ENCODE results near the gene NXPH4.

DNA sequence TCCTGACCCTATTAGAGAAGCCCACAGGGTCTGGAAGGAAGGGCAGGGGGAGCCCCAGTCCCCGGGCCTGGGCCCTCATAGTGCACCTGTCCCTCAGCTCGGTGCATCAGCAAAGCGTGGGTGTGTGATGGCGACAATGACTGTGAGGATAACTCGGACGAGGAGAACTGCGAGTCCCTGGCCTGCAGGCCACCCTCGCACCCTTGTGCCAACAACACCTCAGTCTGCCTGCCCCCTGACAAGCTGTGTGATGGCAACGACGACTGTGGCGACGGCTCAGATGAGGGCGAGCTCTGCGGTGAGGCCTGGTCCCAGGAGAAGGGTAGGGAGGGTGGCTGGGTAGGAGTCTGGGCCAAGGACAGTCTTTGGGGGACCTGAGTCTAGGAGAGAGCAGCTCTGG, 42.9 kb upstream of the NXPH4 start:
- TF ChIP-seq CEBPB (IDR thresholded peaks at IDR 0.05) = no peak
- no peak for TF ChIP-seq ZBTB7A (IDR thresholded peaks at IDR 0.05; ENCODE audit: low read depth)
- TF ChIP-seq, protein P1, sequence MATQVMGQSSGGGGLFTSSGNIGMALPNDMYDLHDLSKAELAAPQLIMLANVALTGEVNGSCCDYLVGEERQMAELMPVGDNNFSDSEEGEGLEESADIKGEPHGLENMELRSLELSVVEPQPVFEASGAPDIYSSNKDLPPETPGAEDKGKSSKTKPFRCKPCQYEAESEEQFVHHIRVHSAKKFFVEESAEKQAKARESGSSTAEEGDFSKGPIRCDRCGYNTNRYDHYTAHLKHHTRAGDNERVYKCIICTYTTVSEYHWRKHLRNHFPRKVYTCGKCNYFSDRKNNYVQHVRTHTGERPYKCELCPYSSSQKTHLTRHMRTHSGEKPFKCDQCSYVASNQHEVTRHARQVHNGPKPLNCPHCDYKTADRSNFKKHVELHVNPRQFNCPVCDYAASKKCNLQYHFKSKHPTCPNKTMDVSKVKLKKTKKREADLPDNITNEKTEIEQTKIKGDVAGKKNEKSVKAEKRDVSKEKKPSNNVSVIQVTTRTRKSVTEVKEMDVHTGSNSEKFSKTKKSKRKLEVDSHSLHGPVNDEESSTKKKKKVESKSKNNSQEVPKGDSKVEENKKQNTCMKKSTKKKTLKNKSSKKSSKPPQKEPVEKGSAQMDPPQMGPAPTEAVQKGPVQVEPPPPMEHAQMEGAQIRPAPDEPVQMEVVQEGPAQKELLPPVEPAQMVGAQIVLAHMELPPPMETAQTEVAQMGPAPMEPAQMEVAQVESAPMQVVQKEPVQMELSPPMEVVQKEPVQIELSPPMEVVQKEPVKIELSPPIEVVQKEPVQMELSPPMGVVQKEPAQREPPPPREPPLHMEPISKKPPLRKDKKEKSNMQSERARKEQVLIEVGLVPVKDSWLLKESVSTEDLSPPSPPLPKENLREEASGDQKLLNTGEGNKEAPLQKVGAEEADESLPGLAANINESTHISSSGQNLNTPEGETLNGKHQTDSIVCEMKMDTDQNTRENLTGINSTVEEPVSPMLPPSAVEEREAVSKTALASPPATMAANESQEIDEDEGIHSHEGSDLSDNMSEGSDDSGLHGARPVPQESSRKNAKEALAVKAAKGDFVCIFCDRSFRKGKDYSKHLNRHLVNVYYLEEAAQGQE (IDR thresholded peaks at IDR 0.05; ENCODE audit: low read depth) = no peak
- no peak for TF ChIP-seq EP300 (IDR thresholded peaks at IDR 0.05; ENCODE audit: borderline replicate concordance)
- TF ChIP-seq, protein P2, sequence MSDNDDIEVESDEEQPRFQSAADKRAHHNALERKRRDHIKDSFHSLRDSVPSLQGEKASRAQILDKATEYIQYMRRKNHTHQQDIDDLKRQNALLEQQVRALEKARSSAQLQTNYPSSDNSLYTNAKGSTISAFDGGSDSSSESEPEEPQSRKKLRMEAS (IDR thresholded peaks at IDR 0.05) = no peak
- no peak for TF ChIP-seq TCF12 (IDR thresholded peaks at IDR 0.05; ENCODE audit: low read depth)
- no peak for TF ChIP-seq YY1 (IDR thresholded peaks at IDR 0.05; ENCODE audit: low read depth)
- no peak for TF ChIP-seq TEAD4 (IDR thresholded peaks at IDR 0.05)
- no peak for TF ChIP-seq TAF1 (IDR thresholded peaks at IDR 0.05; ENCODE audit: low read depth)
